ENCODE results near the gene ST6GALNAC4.

ST6GALNAC4 gene

GRCh38 chr9:127919253-127919815 lies 2.5 kb upstream of the ST6GALNAC4 start (continued):
- TF ChIP-seq, protein P1, sequence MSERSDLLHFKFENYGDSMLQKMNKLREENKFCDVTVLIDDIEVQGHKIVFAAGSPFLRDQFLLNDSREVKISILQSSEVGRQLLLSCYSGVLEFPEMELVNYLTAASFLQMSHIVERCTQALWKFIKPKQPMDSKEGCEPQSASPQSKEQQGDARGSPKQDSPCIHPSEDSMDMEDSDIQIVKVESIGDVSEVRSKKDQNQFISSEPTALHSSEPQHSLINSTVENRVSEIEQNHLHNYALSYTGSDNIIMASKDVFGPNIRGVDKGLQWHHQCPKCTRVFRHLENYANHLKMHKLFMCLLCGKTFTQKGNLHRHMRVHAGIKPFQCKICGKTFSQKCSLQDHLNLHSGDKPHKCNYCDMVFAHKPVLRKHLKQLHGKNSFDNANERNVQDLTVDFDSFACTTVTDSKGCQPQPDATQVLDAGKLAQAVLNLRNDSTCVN (tag by site-specific recombination; optimal IDR thresholded peaks at IDR 0.05) = no peak
- TF ChIP-seq, protein P2, sequence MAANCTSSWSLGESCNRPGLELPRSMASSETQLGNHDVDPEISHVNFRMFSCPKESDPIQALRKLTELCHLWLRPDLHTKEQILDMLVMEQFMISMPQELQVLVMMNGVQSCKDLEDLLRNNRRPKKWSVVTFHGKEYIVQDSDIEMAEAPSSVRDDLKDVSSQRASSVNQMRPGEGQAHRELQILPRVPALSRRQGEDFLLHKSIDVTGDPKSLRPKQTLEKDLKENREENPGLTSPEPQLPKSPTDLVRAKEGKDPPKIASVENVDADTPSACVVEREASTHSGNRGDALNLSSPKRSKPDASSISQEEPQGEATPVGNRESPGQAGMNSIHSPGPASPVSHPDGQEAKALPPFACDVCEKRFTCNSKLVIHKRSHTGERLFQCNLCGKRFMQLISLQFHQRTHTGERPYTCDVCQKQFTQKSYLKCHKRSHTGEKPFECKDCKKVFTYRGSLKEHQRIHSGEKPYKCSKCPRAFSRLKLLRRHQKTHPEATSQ (tag by site-specific recombination; IDR thresholded peaks at IDR 0.05) = no peak
- TF ChIP-seq HOXA7 (CRISPR knock-in tag; IDR thresholded peaks at IDR 0.05; ENCODE audit: borderline replicate concordance) = no peak
- no peak for TF ChIP-seq ZNF837 (tag by site-specific recombination; IDR thresholded peaks at IDR 0.05)
- no peak for TF ChIP-seq ZNF544 (tag by site-specific recombination; IDR thresholded peaks at IDR 0.05)
- TF ChIP-seq ZNF610 (tag by site-specific recombination; IDR thresholded peaks at IDR 0.05; ENCODE audit: borderline replicate concordance) = no peak
- no peak for TF ChIP-seq ZNF174 (tag by site-specific recombination; IDR thresholded peaks at IDR 0.05)
- TF ChIP-seq ZNF768 (tag by site-specific recombination; IDR thresholded peaks at IDR 0.05) = no peak
- TF ChIP-seq AEBP2 (tag by site-specific recombination; IDR thresholded peaks at IDR 0.05; ENCODE audit: borderline replicate concordance) = no peak
- no peak for TF ChIP-seq ZFP3 (tag by site-specific recombination; IDR thresholded peaks at IDR 0.05; ENCODE audit: low read depth)
- TF ChIP-seq, protein P3, sequence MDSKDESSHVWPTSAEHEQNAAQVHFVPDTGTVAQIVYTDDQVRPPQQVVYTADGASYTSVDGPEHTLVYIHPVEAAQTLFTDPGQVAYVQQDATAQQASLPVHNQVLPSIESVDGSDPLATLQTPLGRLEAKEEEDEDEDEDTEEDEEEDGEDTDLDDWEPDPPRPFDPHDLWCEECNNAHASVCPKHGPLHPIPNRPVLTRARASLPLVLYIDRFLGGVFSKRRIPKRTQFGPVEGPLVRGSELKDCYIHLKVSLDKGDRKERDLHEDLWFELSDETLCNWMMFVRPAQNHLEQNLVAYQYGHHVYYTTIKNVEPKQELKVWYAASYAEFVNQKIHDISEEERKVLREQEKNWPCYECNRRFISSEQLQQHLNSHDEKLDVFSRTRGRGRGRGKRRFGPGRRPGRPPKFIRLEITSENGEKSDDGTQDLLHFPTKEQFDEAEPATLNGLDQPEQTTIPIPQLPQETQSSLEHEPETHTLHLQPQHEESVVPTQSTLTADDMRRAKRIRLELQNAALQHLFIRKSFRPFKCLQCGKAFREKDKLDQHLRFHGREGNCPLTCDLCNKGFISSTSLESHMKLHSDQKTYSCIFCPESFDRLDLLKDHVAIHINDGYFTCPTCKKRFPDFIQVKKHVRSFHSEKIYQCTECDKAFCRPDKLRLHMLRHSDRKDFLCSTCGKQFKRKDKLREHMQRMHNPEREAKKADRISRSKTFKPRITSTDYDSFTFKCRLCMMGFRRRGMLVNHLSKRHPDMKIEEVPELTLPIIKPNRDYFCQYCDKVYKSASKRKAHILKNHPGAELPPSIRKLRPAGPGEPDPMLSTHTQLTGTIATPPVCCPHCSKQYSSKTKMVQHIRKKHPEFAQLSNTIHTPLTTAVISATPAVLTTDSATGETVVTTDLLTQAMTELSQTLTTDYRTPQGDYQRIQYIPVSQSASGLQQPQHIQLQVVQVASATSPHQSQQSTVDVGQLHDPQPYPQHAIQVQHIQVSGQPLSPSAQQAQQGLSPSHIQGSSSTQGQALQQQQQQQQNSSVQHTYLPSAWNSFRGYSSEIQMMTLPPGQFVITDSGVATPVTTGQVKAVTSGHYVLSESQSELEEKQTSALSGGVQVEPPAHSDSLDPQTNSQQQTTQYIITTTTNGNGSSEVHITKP (tag by site-specific recombination; IDR thresholded peaks at IDR 0.05) = peak; percentile 21; the same call in 1 of the 2 replicates
- TF ChIP-seq INSM2 (tag by site-specific recombination; IDR thresholded peaks at IDR 0.05) = no peak
- no peak for TF ChIP-seq REPIN1 (tag by site-specific recombination; IDR thresholded peaks at IDR 0.05; ENCODE audit: low read depth)
- TF ChIP-seq ZNF26 (tag by site-specific recombination; IDR thresholded peaks at IDR 0.05) = no peak
- no peak for TF ChIP-seq ATF2 (tag by site-specific recombination; IDR thresholded peaks at IDR 0.05; ENCODE audit: low read depth)
- no peak for TF ChIP-seq ELK4 (IDR thresholded peaks at IDR 0.05; ENCODE audit: borderline replicate concordance, low read depth, low read length)
- no peak for TF ChIP-seq CTCF (tag by site-specific recombination; IDR thresholded peaks at IDR 0.05)
- TF ChIP-seq ZNF426 (tag by site-specific recombination; IDR thresholded peaks at IDR 0.05) = no peak
- TF ChIP-seq PBX3 (CRISPR knock-in tag; IDR thresholded peaks at IDR 0.05) = no peak
- TF ChIP-seq ZXDB (tag by site-specific recombination; IDR thresholded peaks at IDR 0.05) = no peak
- TF ChIP-seq SCRT1 (tag by site-specific recombination; IDR thresholded peaks at IDR 0.05; ENCODE audit: borderline replicate concordance) = no peak
- no peak for TF ChIP-seq ZNF157 (tag by site-specific recombination; IDR thresholded peaks at IDR 0.05)
